GM19035 (cell line): ENCODE measurements around the gene MIA2.
"Not testable (repeated sequence)": the region's sequence is repeated elsewhere in the genome, so short reads cannot be mapped to it uniquely, and the experiment has no call there.

ENCODE experiments used
- ATAC-seq: cut with Tn5 transposase; IDR thresholded peaks from one replicate; pipeline ENCODE4 v1.9.1; 2021; ENCODE audit not compliant: unreplicated experiment

MIA2 gene

GRCh38 chr14:39266525-39266870 is 32.8 kb downstream of the MIA2 start:
- peak; percentile 37 for ATAC-seq

GRCh38 chr14:39266871-39267607 is 33.3 kb downstream of the MIA2 start:
- ATAC-seq = peak; percentile 86

GRCh38 chr14:39267608-39268005 is 33.9 kb downstream of the MIA2 start:
- peak; percentile 17 for ATAC-seq

- ATAC-seq = no peak
These were observed 34.7 kb downstream of the MIA2 start for GRCh38 chr14:39268393-39268792.

GRCh38 chr14:39272918-39273317 is 39.2 kb downstream of the MIA2 start:
- no peak for ATAC-seq

GRCh38 chr14:39275395-39275794 is 41.7 kb downstream of the MIA2 start:
- ATAC-seq = no peak

- no peak for ATAC-seq
These were observed 42.3 kb downstream of the MIA2 start for GRCh38 chr14:39276005-39276404.

GRCh38 chr14:39276579-39277114 is 42.9 kb downstream of the MIA2 start:
- no peak for ATAC-seq

- ATAC-seq = no peak
These were observed 45.8 kb downstream of the MIA2 start for GRCh38 chr14:39279515-39279914.

- not testable (repeated sequence) for ATAC-seq
These were observed 47.0 kb downstream of the MIA2 start for GRCh38 chr14:39280678-39281077.

GRCh38 chr14:39289523-39289922 is 55.8 kb downstream of the MIA2 start:
- no peak for ATAC-seq

GRCh38 chr14:39291701-39292100 is 58.0 kb downstream of the MIA2 start:
- ATAC-seq = no peak

GRCh38 chr14:39293629-39294028 is 59.9 kb downstream of the MIA2 start:
- ATAC-seq = no peak

- not testable (repeated sequence) for ATAC-seq
These were observed 66.7 kb downstream of the MIA2 start for GRCh38 chr14:39300389-39300788.

- no peak for ATAC-seq
These were observed 68.6 kb downstream of the MIA2 start for GRCh38 chr14:39302124-39302810.

- ATAC-seq = no peak
These were observed 69.4 kb downstream of the MIA2 start for GRCh38 chr14:39303115-39303514.

- ATAC-seq = no peak
These were observed 74.1 kb downstream of the MIA2 start for GRCh38 chr14:39307815-39308214.

GRCh38 chr14:39310051-39310450 is 76.3 kb downstream of the MIA2 start:
- ATAC-seq = no peak

GRCh38 chr14:39315859-39316444 is 82.2 kb downstream of the MIA2 start:
- no peak for ATAC-seq

- ATAC-seq = no peak
These were observed 83.3 kb downstream of the MIA2 start for GRCh38 chr14:39316830-39317553.

- ATAC-seq = no peak
These were observed 84.9 kb downstream of the MIA2 start for GRCh38 chr14:39318574-39318973.
